GM10266 (cell line): Measurements from ENCODE around the gene ZNF619.

Source experiments
- DNase-seq: peaks from one replicate; pipeline ENCODE4 v3.0.0; 2012; ENCODE audit errors: extremely low spot score
- TF ChIP-seq, protein P1 (sequence below): IDR thresholded peaks from 2 replicates; pipeline ENCODE4 v1.5.1; 2012; ENCODE audit warnings: mild to moderate bottlenecking, low read depth; ENCODE audit not compliant: control insufficient read depth, insufficient read depth; ENCODE audit errors: missing control alignments

ZNF619 gene

GRCh38 chr3:40452057-40452456 is 24.9 kb upstream of the ZNF619 start:
- TF ChIP-seq, protein P1, sequence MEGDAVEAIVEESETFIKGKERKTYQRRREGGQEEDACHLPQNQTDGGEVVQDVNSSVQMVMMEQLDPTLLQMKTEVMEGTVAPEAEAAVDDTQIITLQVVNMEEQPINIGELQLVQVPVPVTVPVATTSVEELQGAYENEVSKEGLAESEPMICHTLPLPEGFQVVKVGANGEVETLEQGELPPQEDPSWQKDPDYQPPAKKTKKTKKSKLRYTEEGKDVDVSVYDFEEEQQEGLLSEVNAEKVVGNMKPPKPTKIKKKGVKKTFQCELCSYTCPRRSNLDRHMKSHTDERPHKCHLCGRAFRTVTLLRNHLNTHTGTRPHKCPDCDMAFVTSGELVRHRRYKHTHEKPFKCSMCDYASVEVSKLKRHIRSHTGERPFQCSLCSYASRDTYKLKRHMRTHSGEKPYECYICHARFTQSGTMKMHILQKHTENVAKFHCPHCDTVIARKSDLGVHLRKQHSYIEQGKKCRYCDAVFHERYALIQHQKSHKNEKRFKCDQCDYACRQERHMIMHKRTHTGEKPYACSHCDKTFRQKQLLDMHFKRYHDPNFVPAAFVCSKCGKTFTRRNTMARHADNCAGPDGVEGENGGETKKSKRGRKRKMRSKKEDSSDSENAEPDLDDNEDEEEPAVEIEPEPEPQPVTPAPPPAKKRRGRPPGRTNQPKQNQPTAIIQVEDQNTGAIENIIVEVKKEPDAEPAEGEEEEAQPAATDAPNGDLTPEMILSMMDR = no peak

DNA sequence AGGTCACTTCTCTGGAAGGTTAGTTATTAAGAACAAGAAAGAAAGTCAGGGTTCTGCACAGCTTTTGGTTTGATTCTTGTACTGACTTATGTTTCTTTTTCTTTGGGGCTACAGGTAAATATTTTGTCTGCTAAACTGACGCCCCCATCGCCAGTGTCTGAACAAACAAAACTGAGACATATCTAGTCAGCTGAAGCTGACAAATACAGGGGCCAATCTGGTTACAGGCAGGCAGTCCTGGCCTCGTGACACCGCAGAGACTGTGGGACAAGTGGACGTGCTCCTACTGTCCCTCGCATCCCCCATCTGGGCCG is 24.4 kb upstream of the ZNF619 start:
- TF ChIP-seq, protein P1 = no peak
- no peak for DNase-seq

More at GRCh38 chr3:40452057-40452456, 24.9 kb upstream of the ZNF619 start:
- no peak for DNase-seq

DNA sequence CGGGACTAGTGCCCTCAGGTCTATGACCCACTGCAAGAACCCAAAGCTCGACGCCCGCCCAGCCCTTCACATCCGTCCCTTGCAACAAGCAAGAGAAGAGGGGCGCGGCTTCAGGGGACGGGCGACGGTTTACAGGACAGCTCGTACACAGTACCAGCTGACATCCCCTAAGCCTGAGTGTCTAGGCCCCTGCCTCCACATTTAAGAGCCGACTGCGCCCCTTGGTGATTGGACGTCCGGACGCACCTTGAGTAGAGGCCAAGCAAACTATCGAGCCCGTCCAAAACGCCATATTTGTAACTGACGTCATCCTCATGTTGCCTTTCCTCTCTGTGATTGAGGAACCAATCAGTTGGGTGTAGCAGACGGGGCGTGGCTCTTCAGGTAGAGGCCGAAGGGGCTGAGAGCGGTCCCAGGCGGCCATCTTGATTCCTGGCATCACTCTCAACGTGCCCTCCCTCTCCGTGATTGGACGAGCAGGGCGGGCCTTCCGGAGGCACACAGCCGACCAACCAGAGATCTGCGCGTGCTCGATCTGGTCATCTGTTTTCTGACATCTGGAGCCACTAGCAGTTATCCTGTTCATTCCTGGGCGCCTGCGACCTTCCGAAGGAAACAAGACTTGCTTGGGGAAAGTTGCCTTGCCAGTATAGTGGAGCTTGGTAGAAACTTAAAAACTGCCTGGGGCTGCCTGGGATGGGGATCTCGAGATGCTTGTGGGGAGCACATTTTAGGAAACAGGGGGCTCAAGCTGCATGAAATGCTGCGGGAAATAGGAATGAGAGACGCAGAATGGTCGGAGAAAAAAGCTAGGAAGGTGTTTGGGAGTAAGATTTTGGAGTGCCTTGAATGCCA is 23.8 kb upstream of the ZNF619 start:
- peak; percentile 95 for DNase-seq
- TF ChIP-seq, protein P1 = no peak

DNA sequence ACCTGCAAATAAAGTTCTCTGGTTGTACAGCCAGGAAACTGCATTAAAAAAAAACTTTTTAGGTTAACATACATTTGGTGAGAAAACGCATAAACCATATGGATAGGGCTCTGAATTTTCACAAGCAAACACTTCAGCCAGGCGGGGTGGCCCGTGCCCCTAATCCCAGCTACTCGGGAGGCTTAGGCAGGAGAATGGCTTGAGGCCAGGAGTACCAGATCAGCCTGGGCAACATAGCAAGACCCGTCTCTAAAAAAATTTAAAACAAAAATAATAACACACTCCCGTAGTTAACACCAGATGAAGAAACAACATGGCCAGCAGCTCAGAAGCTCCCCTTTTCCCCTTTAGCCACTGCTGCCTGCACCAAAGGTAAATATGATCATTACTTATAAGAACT is 23.0 kb upstream of the ZNF619 start:
- no peak for DNase-seq
- TF ChIP-seq, protein P1 = no peak

- TF ChIP-seq, protein P1 = no peak
- no peak for DNase-seq
Observed at GRCh38 chr3:40455328-40455727, 21.6 kb upstream of the ZNF619 start.

DNA sequence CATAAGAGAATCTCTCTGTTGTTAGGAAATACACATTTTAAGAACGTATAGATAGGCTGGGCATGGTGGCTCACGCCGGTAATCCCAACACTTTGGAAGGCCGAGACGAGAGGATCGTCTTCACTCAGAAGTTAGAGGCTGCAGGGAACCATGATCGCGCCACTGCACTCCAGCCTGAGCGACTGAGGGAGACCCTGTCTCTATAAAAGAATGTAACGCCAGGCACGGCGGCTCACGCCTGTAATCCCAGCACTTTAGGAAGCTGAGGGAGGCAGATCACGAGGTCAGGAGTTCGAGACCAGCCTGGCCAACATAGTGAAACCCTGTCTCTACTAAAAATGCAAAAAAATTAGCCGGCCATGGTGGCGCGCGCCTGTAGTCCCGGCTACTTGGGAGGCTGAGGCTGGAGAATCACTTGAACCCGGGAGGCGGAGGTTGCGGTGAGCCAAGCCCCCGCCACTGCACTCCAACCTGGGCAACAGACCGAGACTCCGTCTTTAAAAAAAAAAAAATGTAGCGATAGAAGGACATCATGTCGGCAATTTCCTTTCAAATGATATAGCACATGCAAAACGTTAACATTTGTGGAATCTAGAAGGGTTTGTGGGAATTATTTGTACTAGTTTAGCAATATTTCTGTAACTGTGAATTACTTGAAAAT is 20.5 kb upstream of the ZNF619 start:
- no peak for DNase-seq
- TF ChIP-seq, protein P1 = no peak
